Heart right ventricle (tissue), 16 donors: ENCODE data around the gene PFDN6. TPM values are rescaled to one million over a fixed set of nuclear protein-coding genes. Genes with fewer than 3 reads are reported as not detected.

Experiments used
- ATAC-seq, 8 donors: fragments of 200-7000 bp; cut with Tn5 transposase; one replicate each; pipeline ENCODE4 v1.9.1; 2020; ENCODE audit warnings: mild to moderate bottlenecking in 8 of 8, moderate library complexity in 8 of 8, moderate number of reproducible peaks in 1 of 8
- DNase-seq, 2 donors: peaks; one replicate each; pipeline ENCODE4 v3.0.0-alpha.2; 2020
- H3K27ac ChIP-seq, 10 donors: fragments of 200-600 bp; sonication (generic) in 2 of 10; one replicate each; pipeline versions ENCODE4 v1.5.0 to v1.8.0; 2020 to 2022; ENCODE audit warnings: mild to moderate bottlenecking in 3 of 10
- H3K27me3 ChIP-seq, 7 donors: fragments of 200-600 bp; one replicate each; pipeline ENCODE4 v1.8.0; 2021 to 2022; ENCODE audit warnings: mild to moderate bottlenecking in 2 of 7
- H3K36me3 ChIP-seq, 9 donors: fragments of 200-600 bp; sonication (generic) in 1 of 9; one replicate each; pipeline versions ENCODE4 v1.5.0 to v1.8.0; 2020 to 2022; ENCODE audit warnings: mild to moderate bottlenecking in 2 of 9
- H3K4me1 ChIP-seq, 9 donors: fragments of 200-600 bp; sonication (generic) in 1 of 9; one replicate each; pipeline versions ENCODE4 v1.5.0 to v1.8.0; 2020 to 2022; ENCODE audit warnings: mild to moderate bottlenecking in 4 of 9
- H3K4me3 ChIP-seq, 10 donors: fragments of 200-600 bp; sonication (generic) in 2 of 10; one replicate each; pipeline versions ENCODE4 v1.5.0 to v1.8.0; 2020 to 2022; ENCODE audit warnings: mild to moderate bottlenecking in 7 of 10, moderate library complexity in 2 of 10
- H3K9me3 ChIP-seq, 11 donors: fragments of 200-600 bp in 10 of 11; sonication (generic) in 2 of 11; one replicate each; pipeline versions ENCODE4 v1.5.0 to v1.8.0; 2013 to 2022; ENCODE audit warnings: mild to moderate bottlenecking in 2 of 11, control low read depth in 1 of 11, moderate library complexity in 1 of 11
- WGBS, 2 donors: extraction: QIAGEN DNeasy Blood & Tissue Kit; methylation state at CpG; one replicate each; pipeline ENCODE4 v1.1.7; 2013; ENCODE audit warnings: inconsistent platforms in 1 of 2; 5-methylcytosine and 5-hydroxymethylcytosine counted together
- intact Hi-C, 10 donors: fragments of 100-400 bp; cut with DNase I; formaldehyde crosslinking; loops; one replicate each; pipeline versions ENCODE4 v1.11.1 to v1.14.2; 2022
- polyA plus RNA-seq, 2 donors: library from polyadenylated mRNA; stranded (reverse); fragments of 200-250 nt; gene quantifications; one replicate each; pipeline ENCODE4 v1.2.3, GENCODE V29; 2013
- total RNA-seq, 10 donors: library from RNA; stranded (reverse); fragmentation: NEBNext Ultra II Directional in 3 of 10; extraction: Animal tissue kit (Norgen Biotek cat#: 25700) in 3 of 10; gene quantifications; one replicate each; pipeline versions ENCODE4 v1.2.1 to v1.2.4, GENCODE V29; 2021 to 2023
- TF ChIP-seq, protein P1 (sequence below), 9 donors: fragments of 200-600 bp; sonication (generic) in 2 of 9; IDR thresholded peaks; one replicate each; pipeline versions ENCODE4 v1.5.0 to v1.8.0; 2021 to 2022; ENCODE audit warnings: antibody characterized with exemption in 9 of 9, mild to moderate bottlenecking in 5 of 9, moderate library complexity in 1 of 9
- donor health status: Arrhythmogenic right ventricular cardiomyopathy.
- donor health status: ischemic (EF 13 %, LVEDD 7.1; RV severe dilation, severe dysfunction).
- donor health status: healthy with polysubstance abuse.
- donor health status: DM: no; HTN: yes; CAD: no.
- donor health status: DM: no; HTN: no; CAD: no.
- donor health status: ischemic (EF 25% LVEDD 6.9; RV normal size, moderate dysfunction).
- donor health status: ischemic (EF 25% LVEDD 5.7; RV mildly dilated, moderate dysfunction).
- donor health status: healthy.
- donor health status: DM: yes; HTN: yes; CAD: no.
- donor health status: Ischemic cardiomyopathy.
- donor health status: ischemic (EF 35%, LVEDD 5.7; RV mildly dilated, moderate dysfunction).
- donor health status: nonischemic (EF 11% LVEDD 7.7; RV severe dilation, severe dysfunction).
- donor health status: DM: yes; HTN: yes; CAD: no.
- donor health status: PGD.
- donor health status: ischemic (EF 29% LVEDD 5.4; RV normal size, mild dysfunction).
- donor health status: nonischemic (EF 23%, LVEDD 6.1; RV moderate dilation, normal function).

PFDN6 gene
- total and polyA plus RNA-seq, 12 donors, result 31.7 to 448 (median 43.4) TPM

DNA sequence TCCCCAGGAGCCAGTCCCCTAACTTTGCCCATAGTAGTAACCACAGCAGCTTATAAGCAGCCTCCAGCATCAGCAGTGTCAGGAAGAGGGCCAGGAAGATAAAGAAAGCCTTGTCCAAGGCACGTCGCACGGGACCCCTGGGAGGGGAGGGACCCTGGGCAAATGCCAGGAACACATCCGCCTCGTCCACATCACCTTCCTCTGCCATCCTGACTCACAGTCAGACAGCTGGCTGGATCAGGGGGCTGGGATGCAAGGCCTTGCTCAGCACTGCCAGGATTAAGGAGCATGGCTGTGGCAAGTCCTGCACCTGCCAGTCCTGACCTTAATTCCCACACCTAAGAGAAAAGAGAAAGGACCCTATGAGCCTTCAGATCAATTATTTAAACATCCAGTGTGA, 39.7 kb downstream of the PFDN6 start:
- no peak for DNase-seq
- Histone ChIP-seq H3K4me1 (peaks cover 0 to 5% (median 1%) of the 10 kb centered on the region in 9 donors), H3K27ac (no peak overlapping the region), H3K27me3 (no peaks in the 10 kb centered on the region), H3K36me3 (no peaks in the 10 kb centered on the region), H3K4me3 (no peak overlapping the region), H3K9me3 (no peaks in the 10 kb centered on the region)
- WGBS, 2 donors, result 20 to 26% methylated on average over 5 of the region's 5 CpGs
- TF ChIP-seq, protein P1, sequence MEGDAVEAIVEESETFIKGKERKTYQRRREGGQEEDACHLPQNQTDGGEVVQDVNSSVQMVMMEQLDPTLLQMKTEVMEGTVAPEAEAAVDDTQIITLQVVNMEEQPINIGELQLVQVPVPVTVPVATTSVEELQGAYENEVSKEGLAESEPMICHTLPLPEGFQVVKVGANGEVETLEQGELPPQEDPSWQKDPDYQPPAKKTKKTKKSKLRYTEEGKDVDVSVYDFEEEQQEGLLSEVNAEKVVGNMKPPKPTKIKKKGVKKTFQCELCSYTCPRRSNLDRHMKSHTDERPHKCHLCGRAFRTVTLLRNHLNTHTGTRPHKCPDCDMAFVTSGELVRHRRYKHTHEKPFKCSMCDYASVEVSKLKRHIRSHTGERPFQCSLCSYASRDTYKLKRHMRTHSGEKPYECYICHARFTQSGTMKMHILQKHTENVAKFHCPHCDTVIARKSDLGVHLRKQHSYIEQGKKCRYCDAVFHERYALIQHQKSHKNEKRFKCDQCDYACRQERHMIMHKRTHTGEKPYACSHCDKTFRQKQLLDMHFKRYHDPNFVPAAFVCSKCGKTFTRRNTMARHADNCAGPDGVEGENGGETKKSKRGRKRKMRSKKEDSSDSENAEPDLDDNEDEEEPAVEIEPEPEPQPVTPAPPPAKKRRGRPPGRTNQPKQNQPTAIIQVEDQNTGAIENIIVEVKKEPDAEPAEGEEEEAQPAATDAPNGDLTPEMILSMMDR (IDR thresholded peaks at IDR 0.05), result no peak
- intact Hi-C loops, result no loop called here
- no peak for ATAC-seq

DNA sequence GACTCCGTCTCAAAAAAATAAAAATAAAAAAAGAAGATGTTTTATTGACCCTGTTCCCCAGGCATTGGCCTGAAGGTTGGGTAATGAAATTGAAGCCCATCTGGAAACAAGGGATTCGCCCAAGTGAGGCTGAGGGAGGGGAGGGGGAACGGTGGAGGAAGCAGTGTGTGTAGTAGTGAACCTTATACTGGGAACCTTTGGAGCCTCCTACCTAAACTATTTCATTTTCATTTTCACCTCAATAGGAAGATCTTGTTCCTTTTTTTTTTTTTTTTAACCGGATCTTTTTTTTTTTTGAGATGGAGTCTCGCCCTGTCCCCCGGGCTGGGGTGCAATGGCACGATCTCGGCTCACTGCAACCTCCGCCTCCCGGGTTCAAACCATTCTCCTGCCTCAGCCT, 41.3 kb downstream of the PFDN6 start:
- WGBS, 2 donors, result 87 to 88% methylated on average over 10 of the region's 10 CpGs
- TF ChIP-seq, protein P1 (IDR thresholded peaks at IDR 0.05), result no peak
- Histone ChIP-seq H3K27ac (no peak overlapping the region), H3K4me3 (no peak overlapping the region), H3K9me3 (no peaks in the 10 kb centered on the region), H3K4me1 (no peaks in the 10 kb centered on the region), H3K27me3 (no peaks in the 10 kb centered on the region), H3K36me3 (no peaks in the 10 kb centered on the region)
- no peak for DNase-seq
- intact Hi-C loops, result no loop called here
- no peak for ATAC-seq

DNA sequence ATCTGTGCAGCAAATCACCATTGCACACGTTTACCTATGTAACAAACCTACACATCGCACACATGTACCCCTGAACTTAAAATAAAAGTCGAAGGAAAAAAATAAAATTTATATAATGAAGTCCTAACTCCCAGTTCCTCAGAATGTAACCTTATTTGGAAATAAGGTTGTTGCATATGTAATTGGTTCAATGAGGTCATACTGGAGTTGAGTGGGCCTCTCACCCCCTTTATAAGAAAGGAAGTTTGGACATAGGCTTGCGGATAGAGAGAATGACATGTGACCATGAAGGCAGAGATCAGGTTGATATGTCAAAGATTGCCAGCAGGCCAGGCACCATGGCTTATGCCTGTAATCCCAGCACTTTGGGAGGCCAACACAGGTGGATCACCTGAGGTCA, 44.3 kb downstream of the PFDN6 start:
- 89% methylated on average over 4 of the region's 4 CpGs for WGBS, 2 donors
- Histone ChIP-seq H3K4me1 (no peaks in the 10 kb centered on the region), H3K4me3 (no peak overlapping the region), H3K36me3 (no peaks in the 10 kb centered on the region), H3K9me3 (no peaks in the 10 kb centered on the region), H3K27me3 (no peaks in the 10 kb centered on the region), H3K27ac (no peak overlapping the region)
- DNase-seq (no peak), ATAC-seq (no peak)
- intact Hi-C loops, result no loop called here
- TF ChIP-seq, protein P1 (IDR thresholded peaks at IDR 0.05), result no peak

DNA sequence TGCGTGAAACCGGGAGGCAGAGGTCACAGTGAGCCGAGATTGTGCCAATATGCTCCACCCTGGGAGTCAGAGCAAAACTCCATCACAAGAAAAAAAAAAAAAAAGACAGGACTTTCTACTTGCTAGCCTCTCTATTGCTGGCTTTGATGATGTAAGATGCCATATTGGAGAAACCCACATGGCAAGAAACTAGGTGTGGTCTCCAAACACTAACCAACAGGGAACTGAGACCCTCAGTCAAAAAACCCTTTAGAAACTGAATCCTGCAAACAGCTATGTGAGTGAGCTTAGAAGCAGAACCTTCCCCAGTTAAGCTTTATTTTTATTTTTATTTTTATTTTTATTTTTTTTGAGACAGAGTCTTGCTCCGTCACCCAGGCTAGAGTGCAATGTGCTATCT, 46.5 kb downstream of the PFDN6 start:
- intact Hi-C loops, result no loop called here
- 75 to 77% methylated on average over 4 of the region's 4 CpGs for WGBS, 2 donors
- ATAC-seq (no peak), DNase-seq (no peak)
- Histone ChIP-seq H3K4me3 (no peak overlapping the region), H3K36me3 (no peaks in the 10 kb centered on the region), H3K4me1 (no peaks in the 10 kb centered on the region), H3K9me3 (no peaks in the 10 kb centered on the region), H3K27ac (no peak overlapping the region), H3K27me3 (no peaks in the 10 kb centered on the region)
- TF ChIP-seq, protein P1 (IDR thresholded peaks at IDR 0.05), result no peak

DNA sequence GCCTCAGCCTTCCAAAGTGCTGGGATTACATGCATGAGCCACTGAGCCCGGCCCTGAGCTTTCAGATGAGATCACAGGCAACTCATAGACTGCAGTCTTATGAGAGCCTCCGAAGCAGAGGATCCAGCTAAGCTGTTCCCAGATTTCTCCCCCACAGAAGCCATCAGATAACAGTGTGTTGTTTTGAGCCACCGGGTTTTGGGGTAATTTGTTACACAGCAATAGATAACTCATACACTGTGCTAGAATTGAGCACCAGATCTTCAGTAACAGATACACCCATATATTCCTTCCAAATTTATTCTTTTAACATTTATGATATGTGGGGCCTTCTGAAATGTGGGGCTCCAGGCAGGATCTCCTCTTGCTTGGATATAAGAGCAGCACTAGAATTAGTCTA, 47.1 kb downstream of the PFDN6 start:
- Histone ChIP-seq H3K4me1 (no peaks in the 10 kb centered on the region), H3K36me3 (no peaks in the 10 kb centered on the region), H3K9me3 (no peaks in the 10 kb centered on the region), H3K27ac (no peak overlapping the region), H3K27me3 (no peaks in the 10 kb centered on the region), H3K4me3 (no peak overlapping the region)
- ATAC-seq (no peak), DNase-seq (no peak)
- TF ChIP-seq, protein P1 (IDR thresholded peaks at IDR 0.05), result no peak
- WGBS, 2 donors, result 83 to 84% methylated on average over 3 of the region's 3 CpGs
- intact Hi-C loops, result no loop called here
